Tibial nerve (tissue), 4 donors: ENCODE results near the gene SLC5A10. TPM values are rescaled to one million over a fixed set of nuclear protein-coding genes. Genes with fewer than 3 reads are reported as not detected.

Experiments used
- DNase-seq, 2 donors: peaks; one replicate each; pipeline ENCODE4 v3.0.0-alpha.2; 2019; ENCODE audit warnings: low spot score in 2 of 2
- H3K27ac ChIP-seq, 4 donors: fragments of 200-600 bp; sonication (generic) in 3 of 4; one replicate each; pipeline ENCODE4 v1.5.1; 2017 to 2019; ENCODE audit warnings: mild to moderate bottlenecking in 1 of 4
- H3K27me3 ChIP-seq, 2 donors: fragments of 200-600 bp; sonication (generic) in 1 of 2; one replicate each; pipeline versions ENCODE4 v1.5.1 to v1.6.0; 2017 to 2019
- H3K36me3 ChIP-seq, 3 donors: fragments of 200-600 bp; sonication (generic); one replicate each; pipeline ENCODE4 v1.5.1; 2018 to 2019
- H3K4me1 ChIP-seq, 4 donors: fragments of 200-600 bp; sonication (generic) in 3 of 4; one replicate each; pipeline ENCODE4 v1.5.1; 2017 to 2019
- H3K4me3 ChIP-seq, 4 donors: fragments of 200-600 bp; sonication (generic) in 3 of 4; one replicate each; pipeline ENCODE4 v1.5.1; 2017 to 2019; ENCODE audit warnings: mild to moderate bottlenecking in 1 of 4, moderate library complexity in 1 of 4
- H3K9me3 ChIP-seq, 4 donors: fragments of 200-600 bp; sonication (generic) in 3 of 4; one replicate each; pipeline ENCODE4 v1.5.1; 2017 to 2019
- CTCF ChIP-seq, 5 experiments: fragments of 200-600 bp in 3 of 5; fragments of 450-650 bp in 2 of 5; sonication (generic) in 3 of 5; IDR thresholded peaks; one replicate each; pipeline ENCODE4 v1.5.1; 2016 to 2019; ENCODE audit warnings: antibody characterized with exemption in 5 of 5, mild to moderate bottlenecking in 3 of 5, moderate library complexity in 2 of 5
- EP300 ChIP-seq, 2 donors: sonication (generic); formaldehyde crosslinking; IDR thresholded peaks; one replicate each; pipeline ENCODE4 v1.6.1; 2017; ENCODE audit warnings: antibody characterized with exemption in 2 of 2, mild to moderate bottlenecking in 1 of 2
- POLR2A ChIP-seq, 2 donors: fragments of 450-650 bp; IDR thresholded peaks; one replicate each; pipeline ENCODE4 v1.6.1; 2017; ENCODE audit warnings: antibody characterized with exemption in 2 of 2, mild to moderate bottlenecking in 2 of 2, moderate library complexity in 2 of 2
- WGBS, 2 donors: methylation state at CpG; one replicate each; pipeline ENCODE4 v1.1.5; 2018; 5-methylcytosine and 5-hydroxymethylcytosine counted together
- total RNA-seq, 4 donors: library from RNA; depleted of rRNA; stranded (reverse); fragments of >200 nt; gene quantifications; one replicate each; pipeline ENCODE4 v1.1.0, GENCODE V29; 2016

Gene SLC5A10
- total RNA-seq, 4 donors from 2014 or later = not detected

GRCh38 chr17:19015428-19015827 lies 63.5 kb downstream of the SLC5A10 start:
- H3K27me3 ChIP-seq = peaks cover 0 to 4% of the 10 kb centered on the region in 2 donors
- H3K36me3 ChIP-seq = no peaks in the 10 kb centered on the region
- no peaks in the 10 kb centered on the region for H3K9me3 ChIP-seq
- H3K4me1 ChIP-seq = no peaks in the 10 kb centered on the region
- TF ChIP-seq CTCF (IDR thresholded peaks at IDR 0.05) (no peak), EP300 (IDR thresholded peaks at IDR 0.05) (no peak), POLR2A (IDR thresholded peaks at IDR 0.05) (no peak)
- 82% methylated on average over 7 of the region's 7 CpGs for WGBS, 2 donors
- H3K27ac ChIP-seq = no peak overlapping the region
- no peak overlapping the region for H3K4me3 ChIP-seq
- DNase-seq = no peak

- no peak overlapping the region for H3K27ac ChIP-seq
- no peaks in the 10 kb centered on the region for H3K9me3 ChIP-seq
- no peak overlapping the region for H3K4me3 ChIP-seq
- 82 to 87% methylated on average over 8 of the region's 8 CpGs for WGBS, 2 donors
- H3K4me1 ChIP-seq = no peaks in the 10 kb centered on the region
- no peak for DNase-seq
- no peaks in the 10 kb centered on the region for H3K36me3 ChIP-seq
- H3K27me3 ChIP-seq = peaks cover 0 to 4% of the 10 kb centered on the region in 2 donors
- no peak for TF ChIP-seq POLR2A (IDR thresholded peaks at IDR 0.05)
- TF ChIP-seq EP300 (IDR thresholded peaks at IDR 0.05) = no peak
- TF ChIP-seq CTCF (IDR thresholded peaks at IDR 0.05) = no peak
Measured at GRCh38 chr17:19016297-19016696, 64.3 kb downstream of the SLC5A10 start.

- Histone ChIP-seq H3K27ac (no peak overlapping the region), H3K4me3 (no peak overlapping the region), H3K27me3 (peaks cover 0 to 4% of the 10 kb centered on the region in 2 donors), H3K36me3 (no peaks in the 10 kb centered on the region), H3K4me1 (no peaks in the 10 kb centered on the region), H3K9me3 (no peaks in the 10 kb centered on the region)
- WGBS, 2 donors = 73 to 75% methylated on average over 7 of the region's 7 CpGs
- DNase-seq = no peak
- no peak for TF ChIP-seq CTCF (IDR thresholded peaks at IDR 0.05)
- TF ChIP-seq POLR2A (IDR thresholded peaks at IDR 0.05) = no peak
- no peak for TF ChIP-seq EP300 (IDR thresholded peaks at IDR 0.05)
Measured at GRCh38 chr17:19016881-19017280, 64.9 kb downstream of the SLC5A10 start.

DNA sequence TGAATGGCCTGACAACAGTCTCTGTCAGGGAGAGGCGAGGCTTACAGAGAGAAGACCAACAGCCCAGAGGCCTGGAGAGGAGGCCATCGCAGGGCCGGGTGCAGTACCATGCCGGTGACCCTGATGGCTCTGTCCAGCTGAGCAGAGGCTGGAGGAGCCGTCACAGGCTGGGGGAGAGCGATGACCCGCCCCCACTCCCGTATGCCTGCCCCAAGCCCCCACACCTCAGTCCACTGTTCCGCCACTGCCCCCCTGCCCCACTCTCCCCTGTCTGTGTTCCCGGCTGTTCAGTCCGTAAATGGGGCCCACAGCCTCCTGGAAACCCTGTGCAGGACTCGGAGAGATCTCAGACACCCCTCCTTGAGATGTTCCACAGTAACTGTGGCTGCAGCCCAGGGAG lies 65.4 kb downstream of the SLC5A10 start:
- Histone ChIP-seq H3K9me3 (no peaks in the 10 kb centered on the region), H3K4me3 (no peak overlapping the region), H3K27ac (no peak overlapping the region), H3K36me3 (no peaks in the 10 kb centered on the region), H3K4me1 (no peaks in the 10 kb centered on the region), H3K27me3 (peaks cover 0 to 4% of the 10 kb centered on the region in 2 donors)
- TF ChIP-seq POLR2A (IDR thresholded peaks at IDR 0.05) = no peak
- TF ChIP-seq CTCF (IDR thresholded peaks at IDR 0.05) = no peak
- no peak for TF ChIP-seq EP300 (IDR thresholded peaks at IDR 0.05)
- no peak for DNase-seq
- WGBS, 2 donors = 71 to 74% methylated on average over 10 to 12 of the region's 12 CpGs

- Histone ChIP-seq H3K27me3 (peaks cover 0 to 4% of the 10 kb centered on the region in 2 donors), H3K4me3 (no peak overlapping the region), H3K9me3 (no peaks in the 10 kb centered on the region), H3K4me1 (no peaks in the 10 kb centered on the region), H3K27ac (no peak overlapping the region), H3K36me3 (no peaks in the 10 kb centered on the region)
- WGBS, 2 donors = 83 to 88% methylated on average over 14 to 16 of the region's 16 CpGs
- DNase-seq = no peak
- TF ChIP-seq CTCF (IDR thresholded peaks at IDR 0.05) = no peak
- TF ChIP-seq POLR2A (IDR thresholded peaks at IDR 0.05) = no peak
- TF ChIP-seq EP300 (IDR thresholded peaks at IDR 0.05) = no peak
Measured at GRCh38 chr17:19017804-19018599, 66.0 kb downstream of the SLC5A10 start.
